HUES48 (cell line): Measurements from ENCODE around the gene SLC22A31.
"Not testable (repeated sequence)": the region's sequence is repeated elsewhere in the genome, so short reads cannot be mapped to it uniquely, and the experiment has no call there.

ENCODE experiments used
- H3K27ac ChIP-seq: one replicate; pipeline ENCODE4 v1.7.0; 2013; ENCODE audit warnings: low read depth, low read length, inconsistent platforms
- H3K27me3 ChIP-seq: 2 replicates; pipeline ENCODE4 v1.6.1; 2013; ENCODE audit warnings: mild to moderate bottlenecking, low read length; ENCODE audit not compliant: control insufficient read depth, insufficient read depth
- H3K36me3 ChIP-seq: 2 replicates; pipeline ENCODE4 v1.6.1; 2013; ENCODE audit warnings: low read length; ENCODE audit not compliant: control insufficient read depth, insufficient read depth
- H3K4me1 ChIP-seq: 2 replicates; pipeline ENCODE4 v1.6.1; 2013; ENCODE audit warnings: mild to moderate bottlenecking, low read length; ENCODE audit not compliant: control insufficient read depth, insufficient read depth
- H3K4me3 ChIP-seq: 2 replicates; pipeline ENCODE4 v1.5.1; 2013; ENCODE audit warnings: mild to moderate bottlenecking, low read depth, low read length
- H3K9ac ChIP-seq: 2 replicates; pipeline ENCODE4 v1.6.1; 2013; ENCODE audit warnings: mild to moderate bottlenecking, low read depth, low read length, moderate library complexity
- H3K9me3 ChIP-seq: 2 replicates; pipeline ENCODE4 v1.6.1; 2013; ENCODE audit warnings: low read length; ENCODE audit not compliant: control insufficient read depth, insufficient read depth

SLC22A31 gene

DNA sequence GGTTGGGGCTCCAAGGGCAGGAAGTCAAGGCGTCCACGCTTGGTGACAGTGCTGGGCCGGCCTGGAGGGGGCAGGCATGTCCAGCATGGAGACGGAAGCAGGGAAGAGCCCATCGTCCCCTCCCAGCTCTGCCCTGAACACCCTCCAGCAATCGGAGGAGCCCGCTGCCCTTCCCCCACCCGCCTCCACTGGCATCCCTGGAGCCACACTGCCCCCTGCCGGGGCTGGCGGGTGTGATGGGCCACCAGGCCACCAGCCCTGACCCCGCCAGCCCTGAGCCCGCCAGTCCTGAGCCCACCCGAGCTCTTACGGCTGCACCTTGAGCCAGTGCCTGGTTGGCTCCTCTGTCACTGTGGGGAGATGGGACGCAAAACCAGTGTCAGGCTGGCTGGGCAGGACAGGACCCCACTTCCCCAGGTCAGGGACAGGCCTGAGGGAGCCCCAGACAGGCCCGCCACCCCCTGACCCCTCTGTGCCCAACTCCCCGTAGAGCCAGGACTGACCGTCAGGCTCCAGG, 32.9 kb downstream of the SLC22A31 start:
- Histone ChIP-seq H3K4me1 (peaks cover 10% of the 10 kb centered on the region), H3K27ac (no peak overlapping the region), H3K9ac (no peak overlapping the region), H3K27me3 (peaks cover 13% of the 10 kb centered on the region), H3K4me3 (no peak overlapping the region; the same call in 1 of the 2 replicates), H3K36me3 (no peaks in the 10 kb centered on the region), H3K9me3 (no peaks in the 10 kb centered on the region)

DNA sequence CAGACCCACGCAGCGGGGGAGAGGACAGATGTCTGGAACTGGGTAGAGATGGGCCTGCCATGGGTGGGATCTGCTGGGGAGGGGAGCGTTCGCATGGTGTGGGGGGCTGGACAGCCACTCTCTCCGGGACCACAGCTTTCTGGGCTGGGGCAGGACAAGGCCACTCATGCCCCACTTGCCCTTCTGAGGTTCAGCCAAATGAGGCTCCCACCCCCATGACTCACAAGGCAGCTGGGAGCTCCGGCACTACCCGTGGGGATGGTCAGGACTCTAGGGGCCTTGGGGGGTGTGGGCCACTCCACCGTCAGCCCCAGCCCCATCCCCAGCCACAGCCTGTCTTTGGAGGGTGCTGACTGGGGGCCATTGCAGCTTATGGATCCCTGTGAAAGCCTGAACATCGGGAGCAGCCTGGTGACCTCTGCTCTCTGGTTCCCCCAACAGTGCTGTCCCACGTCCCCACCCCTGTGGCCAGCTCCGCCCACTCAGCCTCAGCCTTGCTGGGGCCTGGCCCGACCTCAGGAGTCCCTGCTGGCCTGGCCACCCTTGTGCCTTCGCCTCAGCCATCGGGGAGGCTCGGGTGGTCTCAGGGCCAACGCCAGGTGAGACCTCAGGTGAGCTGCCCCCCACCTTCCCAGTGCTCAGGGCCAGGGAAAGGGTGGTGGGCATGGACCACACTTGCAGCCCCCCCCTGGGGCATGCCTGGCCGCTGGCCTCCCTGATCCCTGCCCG, 33.5 kb downstream of the SLC22A31 start:
- Histone ChIP-seq H3K4me1 (peaks cover 10% of the 10 kb centered on the region), H3K9me3 (no peaks in the 10 kb centered on the region), H3K36me3 (no peaks in the 10 kb centered on the region), H3K4me3 (no peak overlapping the region; the same call in 1 of the 2 replicates), H3K9ac (no peak overlapping the region), H3K27ac (no peak overlapping the region), H3K27me3 (peaks cover 8% of the 10 kb centered on the region)

DNA sequence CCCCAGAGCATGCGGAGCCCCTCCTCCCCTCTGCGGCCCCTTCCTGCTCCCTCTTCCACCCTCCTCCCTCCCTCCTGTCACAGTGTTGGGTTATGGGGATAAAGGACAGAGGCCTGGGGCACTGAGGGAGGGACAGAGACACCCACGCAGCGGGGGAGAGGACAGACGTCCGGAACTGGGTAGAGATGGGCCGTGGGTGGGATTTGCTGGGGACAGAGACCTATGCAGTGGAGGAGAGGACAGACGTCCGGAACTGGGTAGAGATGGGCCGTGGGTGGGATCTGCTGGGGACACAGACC, 34.7 kb downstream of the SLC22A31 start:
- not testable (repeated sequence) for H3K4me1 ChIP-seq, H3K4me3 ChIP-seq

DNA sequence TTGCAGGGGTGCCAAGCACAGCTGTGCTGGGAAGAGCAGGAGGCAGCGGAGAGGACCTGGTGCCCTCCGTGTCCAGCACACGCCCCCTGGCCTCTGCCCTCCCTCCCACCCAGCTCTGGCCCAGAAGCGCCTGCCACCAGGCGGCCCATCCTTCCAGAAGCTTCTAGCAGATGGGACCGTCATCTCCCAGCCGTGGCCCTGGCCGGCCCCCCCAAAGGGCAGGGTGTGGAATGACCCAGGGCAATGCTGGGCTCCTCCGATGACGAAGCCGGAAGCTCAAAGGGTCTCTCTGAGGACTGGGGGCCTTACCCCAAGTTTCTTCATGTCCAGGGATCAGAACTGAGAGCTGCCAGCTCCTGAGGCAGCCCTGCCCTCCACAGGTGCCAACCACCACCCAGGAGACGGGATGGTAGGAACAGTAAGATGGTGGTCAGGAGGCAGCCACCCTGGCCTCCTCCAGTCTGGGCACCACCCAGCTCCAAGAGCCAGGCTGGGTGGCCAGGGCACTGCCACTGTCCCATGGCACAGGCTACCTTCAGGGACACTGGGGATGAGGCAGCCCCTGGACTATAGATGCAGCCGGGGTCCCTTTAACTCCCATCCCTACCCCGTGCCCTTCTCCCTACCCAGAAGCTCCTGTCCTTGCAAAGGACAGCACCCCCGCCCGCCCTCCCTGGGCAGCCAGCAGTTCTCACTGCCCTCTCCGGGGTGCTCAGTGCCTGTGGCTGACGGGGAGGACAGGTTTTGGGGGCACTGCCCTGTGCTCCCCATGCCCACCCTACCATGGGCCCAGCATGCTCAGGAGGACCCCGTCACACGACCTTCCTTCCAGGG, 35.3 kb downstream of the SLC22A31 start:
- Histone ChIP-seq H3K9ac (no peak overlapping the region), H3K36me3 (no peaks in the 10 kb centered on the region), H3K4me3 (no peak overlapping the region), H3K9me3 (no peaks in the 10 kb centered on the region), H3K27me3 (peaks cover 5% of the 10 kb centered on the region), H3K27ac (no peak overlapping the region), H3K4me1 (peaks cover 6% of the 10 kb centered on the region)

More for the DNA sequence above, 34.7 kb downstream of the SLC22A31 start:
- not testable (repeated sequence) for H3K36me3 ChIP-seq, H3K27ac ChIP-seq, H3K9me3 ChIP-seq, H3K9ac ChIP-seq, H3K27me3 ChIP-seq

DNA sequence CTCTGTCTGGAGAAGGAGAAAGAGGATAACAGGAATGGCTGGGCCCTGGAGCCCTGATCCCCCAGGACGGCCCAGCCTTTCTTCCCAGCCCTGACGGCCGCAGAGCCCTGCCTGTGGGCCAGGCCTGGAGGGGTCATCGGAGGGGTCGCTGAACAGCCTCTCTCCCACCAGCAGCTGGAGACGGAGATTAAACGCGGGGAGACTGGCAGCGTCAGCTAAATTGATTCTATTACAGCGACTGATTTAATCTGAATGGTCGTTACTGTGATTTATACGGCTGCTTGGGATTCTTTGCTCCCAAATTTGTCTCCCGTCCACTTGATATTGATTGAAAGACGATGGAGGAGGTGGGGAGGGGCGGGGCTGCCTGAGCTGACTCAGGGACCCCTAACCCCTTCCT, 35.9 kb downstream of the SLC22A31 start:
- no peak overlapping the region for H3K27ac ChIP-seq
- no peak overlapping the region for H3K9ac ChIP-seq
- H3K4me1 ChIP-seq, result peaks cover 6% of the 10 kb centered on the region
- no peak overlapping the region for H3K4me3 ChIP-seq
- 0 out of 2 replicates have a peak, but pooled peaks cover under 1% of the 10 kb centered on the region for H3K27me3 ChIP-seq
- H3K36me3 ChIP-seq, result no peaks in the 10 kb centered on the region
- H3K9me3 ChIP-seq, result no peaks in the 10 kb centered on the region

DNA sequence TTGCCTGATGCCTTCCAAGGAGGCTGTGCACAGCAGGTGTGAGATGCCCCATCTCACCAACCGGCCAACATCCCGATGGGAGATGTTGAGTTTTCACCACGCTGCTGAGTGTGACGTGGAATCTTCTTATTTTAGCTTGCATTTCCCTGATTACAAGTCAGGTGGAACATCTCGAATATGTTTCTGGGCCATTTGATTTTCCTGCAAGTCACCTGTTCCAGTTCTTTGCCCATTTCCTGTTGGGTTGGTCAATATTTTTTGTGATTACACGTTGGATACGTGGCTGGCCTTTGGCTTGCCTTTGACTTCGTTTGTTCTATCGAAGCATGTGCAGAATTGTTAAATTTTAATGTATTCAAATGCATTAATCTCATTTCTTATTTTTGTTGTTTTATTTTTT, 37.0 kb downstream of the SLC22A31 start:
- H3K9me3 ChIP-seq, result no peaks in the 10 kb centered on the region
- H3K4me3 ChIP-seq, result no peak overlapping the region
- no peaks in the 10 kb centered on the region for H3K36me3 ChIP-seq
- peaks cover 6% of the 10 kb centered on the region for H3K4me1 ChIP-seq
- no peaks in the 10 kb centered on the region for H3K27me3 ChIP-seq
- H3K9ac ChIP-seq, result no peak overlapping the region
- H3K27ac ChIP-seq, result no peak overlapping the region

DNA sequence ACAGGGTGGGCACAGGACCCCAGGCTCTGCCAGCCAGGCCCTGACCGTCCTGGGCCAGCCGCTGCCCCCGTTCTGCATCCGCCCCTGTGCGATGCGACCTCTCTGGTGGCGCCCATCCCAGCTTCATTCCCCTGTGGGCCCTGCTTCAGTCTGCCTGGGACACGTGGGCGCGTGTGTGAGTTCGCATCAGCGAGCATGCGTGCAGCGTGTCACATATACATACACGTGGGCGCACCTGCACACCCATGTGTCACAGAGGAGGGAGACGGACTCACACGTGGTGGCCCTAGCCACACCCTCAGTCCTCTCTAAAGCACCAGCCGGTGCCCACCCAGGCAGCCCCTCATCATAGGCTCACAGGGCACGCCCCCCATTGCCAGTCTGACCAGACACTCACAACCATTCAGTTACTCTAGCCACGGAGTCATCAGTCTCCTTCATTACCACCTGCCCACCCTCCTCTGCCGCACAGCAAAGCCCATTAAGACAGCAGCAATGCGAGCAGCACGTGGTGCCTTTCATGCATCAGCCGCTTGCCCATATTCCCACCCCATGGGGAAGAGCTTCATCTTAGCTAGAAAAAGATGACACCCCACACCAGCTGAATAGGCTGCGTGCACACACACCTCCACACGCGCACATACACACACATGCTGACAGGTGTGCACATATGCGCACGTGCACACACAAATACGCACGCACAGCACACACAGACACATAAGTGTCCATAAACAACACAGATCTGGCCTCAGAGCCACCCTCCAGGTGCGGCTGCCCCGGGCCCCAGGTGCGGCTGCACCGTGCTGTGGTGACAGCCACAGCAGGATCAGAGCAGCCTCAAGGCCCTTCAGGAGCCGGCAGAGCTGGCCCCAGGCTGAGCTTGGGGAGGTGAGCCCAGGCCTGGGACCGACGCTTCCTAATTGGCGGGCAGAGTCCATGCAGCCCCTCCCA, 38.3 kb downstream of the SLC22A31 start:
- H3K27me3 ChIP-seq, result no peaks in the 10 kb centered on the region
- H3K9ac ChIP-seq, result no peak overlapping the region
- H3K9me3 ChIP-seq, result no peaks in the 10 kb centered on the region; the same call in none of the 2 replicates
- no peak overlapping the region for H3K4me3 ChIP-seq
- H3K36me3 ChIP-seq, result no peaks in the 10 kb centered on the region
- no peak overlapping the region for H3K27ac ChIP-seq
- H3K4me1 ChIP-seq, result peaks cover 3% of the 10 kb centered on the region

DNA sequence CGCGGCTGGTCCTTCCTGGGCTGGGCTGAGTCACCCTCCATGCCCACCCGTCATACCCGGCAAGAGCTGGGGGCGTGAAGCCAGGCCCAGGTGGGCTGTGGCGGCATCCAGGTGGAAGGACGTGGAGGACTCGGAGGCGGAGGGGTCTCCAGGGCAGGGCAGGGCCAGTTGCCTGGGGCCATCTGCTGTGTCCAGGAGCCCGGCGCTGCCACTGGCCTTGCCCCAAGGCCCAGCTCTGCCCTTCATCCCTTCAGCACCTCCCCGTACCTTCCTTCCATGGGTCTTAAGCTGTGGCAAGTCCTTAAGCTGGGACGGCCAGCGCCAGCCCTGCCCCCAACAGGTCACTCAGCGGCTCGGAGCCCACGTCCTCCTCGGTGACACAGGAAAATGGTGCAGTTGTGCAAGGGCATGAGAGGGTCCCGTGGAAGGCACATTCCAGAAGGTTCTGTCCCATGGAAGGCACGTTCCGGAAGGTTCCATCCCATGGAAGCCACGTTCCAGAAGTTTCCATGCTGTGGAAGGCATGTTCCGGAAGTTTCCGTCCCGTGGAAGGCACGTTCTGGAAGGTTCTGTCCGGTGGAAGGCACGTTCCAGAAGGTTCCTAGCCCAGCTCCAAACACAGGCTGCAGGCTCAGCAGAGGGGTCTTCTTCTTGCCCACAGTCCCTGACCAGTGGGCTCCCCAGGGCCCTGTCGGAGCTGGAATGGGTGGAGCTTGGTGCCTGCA, 39.2 kb downstream of the SLC22A31 start:
- Histone ChIP-seq H3K27me3 (no peaks in the 10 kb centered on the region), H3K4me1 (no peaks in the 10 kb centered on the region), H3K27ac (no peak overlapping the region), H3K4me3 (no peak overlapping the region), H3K36me3 (no peaks in the 10 kb centered on the region), H3K9ac (no peak overlapping the region), H3K9me3 (no peaks in the 10 kb centered on the region; the same call in none of the 2 replicates)

DNA sequence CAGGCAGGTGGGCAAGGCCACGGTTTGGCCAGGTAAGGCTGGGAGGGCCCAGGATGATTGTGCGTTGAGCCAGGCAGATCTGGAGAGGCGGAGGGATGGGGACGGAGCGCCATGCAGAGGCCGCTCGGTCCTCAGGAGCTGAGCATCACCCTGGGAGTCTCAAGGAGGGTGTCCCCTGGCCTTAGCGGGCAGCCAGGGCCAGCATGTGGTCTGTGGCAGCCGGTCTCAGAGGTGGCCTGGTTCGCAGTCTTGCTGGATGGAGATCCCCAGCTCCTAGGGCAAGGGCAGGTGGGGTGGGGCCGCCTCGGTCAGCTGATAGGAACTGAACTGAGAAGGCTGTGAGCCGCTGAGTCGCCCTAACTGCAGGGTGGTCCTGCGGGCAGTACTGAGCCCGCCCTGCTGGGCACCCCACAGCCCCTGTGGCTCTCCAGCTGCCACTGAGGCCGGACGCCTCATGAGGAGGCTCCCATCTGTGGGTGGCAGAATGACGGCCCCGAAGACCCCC, 40.4 kb downstream of the SLC22A31 start:
- no peaks in the 10 kb centered on the region; the same call in none of the 2 replicates for H3K9me3 ChIP-seq
- H3K9ac ChIP-seq, result no peak overlapping the region
- H3K36me3 ChIP-seq, result no peaks in the 10 kb centered on the region
- no peak overlapping the region for H3K27ac ChIP-seq
- no peaks in the 10 kb centered on the region for H3K4me1 ChIP-seq
- H3K4me3 ChIP-seq, result no peak overlapping the region
- no peaks in the 10 kb centered on the region for H3K27me3 ChIP-seq
